DMS 273 treated with DMSO at 0.1 percent for 48 hours (cell line): ENCODE measurements around the gene CCDC182.

ENCODE experiments used
- DNase-seq: peaks from one replicate; lab custom pipeline; 2025; lab: John Stamatoyannopoulos, UW

The CCDC182 gene

DNA sequence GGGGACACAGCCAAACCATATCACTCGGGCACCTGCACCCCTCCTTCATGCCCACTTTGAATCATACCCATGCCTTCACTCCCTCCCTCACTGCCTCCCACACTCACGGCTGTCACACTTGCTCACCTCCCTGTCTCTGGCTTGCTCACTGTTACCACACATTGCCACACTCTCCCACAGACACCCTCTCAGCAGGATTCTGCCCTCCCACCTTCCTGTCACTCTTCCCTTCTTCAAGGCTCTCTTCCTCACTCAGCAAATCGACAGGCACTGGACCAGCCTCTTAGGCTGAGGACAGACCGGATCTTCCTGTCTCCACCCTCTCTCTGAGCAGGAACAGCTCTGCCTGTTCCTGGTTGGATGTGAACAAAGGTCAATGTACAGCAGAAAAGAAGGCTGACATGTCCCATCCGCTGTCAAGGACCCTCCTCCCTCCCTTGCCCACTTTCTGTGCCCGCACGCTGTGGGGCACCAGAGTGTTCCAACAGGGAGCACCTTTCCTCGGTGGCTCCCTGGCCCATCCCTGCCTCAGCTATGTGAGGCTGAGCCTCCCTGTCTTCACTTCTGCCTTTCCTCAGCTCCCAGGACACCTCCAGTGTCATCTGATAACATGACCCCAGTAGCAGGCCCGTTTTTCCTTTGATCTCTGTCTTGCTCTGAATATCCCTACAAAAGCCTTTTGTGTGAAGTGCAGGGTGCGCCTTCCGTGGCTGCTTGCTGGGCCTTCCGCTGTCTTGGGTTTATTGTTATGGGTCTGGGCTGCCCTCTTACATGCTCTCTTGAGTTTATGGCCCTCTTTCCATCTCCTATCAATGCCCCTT, 47.0 kb downstream of the CCDC182 start:
- no peak for DNase-seq

DNA sequence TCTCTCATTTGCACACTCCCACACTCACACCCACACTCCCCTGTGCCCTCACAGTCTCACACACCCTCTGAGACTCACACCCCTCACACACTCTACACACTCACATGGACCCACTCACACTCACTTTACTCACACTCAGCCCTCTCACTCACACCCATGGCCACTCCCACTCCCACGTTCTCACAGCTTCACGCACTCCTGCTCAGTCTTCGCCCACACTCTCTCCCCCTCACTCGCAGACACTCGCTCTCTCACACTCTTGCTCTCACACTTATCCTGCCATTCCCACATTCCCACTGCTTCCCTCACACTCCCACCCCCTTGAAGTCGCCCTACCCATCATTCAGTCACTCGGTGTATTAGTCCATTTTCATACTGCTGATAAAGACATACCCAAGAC, 47.9 kb downstream of the CCDC182 start:
- DNase-seq, result no peak

DNA sequence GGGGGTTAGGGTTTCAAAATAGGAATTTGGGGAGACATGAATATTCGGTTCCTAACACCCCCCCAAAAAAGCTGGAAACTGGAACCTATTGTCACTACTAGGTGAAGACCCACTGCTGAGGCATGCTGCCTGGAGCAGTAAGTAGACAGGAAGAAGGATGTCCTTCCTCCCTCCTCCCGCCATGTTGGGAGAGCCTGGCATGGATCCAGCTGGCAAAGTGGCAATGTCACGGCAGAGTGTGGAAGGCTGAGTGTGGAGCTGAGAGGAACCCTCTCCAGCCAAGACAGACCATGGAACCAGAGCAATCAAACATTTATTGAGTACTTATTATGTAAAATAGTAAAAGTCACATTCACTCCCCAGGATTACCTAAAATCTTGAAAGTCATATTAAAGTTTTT, 49.0 kb downstream of the CCDC182 start:
- DNase-seq, result no peak
